Measurements from ENCODE around the gene POLR2F. TPM values are rescaled to one million over a fixed set of nuclear protein-coding genes. Genes with fewer than 3 reads are reported as not detected.

Gene POLR2F
- polyA plus RNA-seq, 1 donor (not counting 4 experiments of a cell fraction or from before 2014, with no cell fraction given) = 119 TPM

DNA sequence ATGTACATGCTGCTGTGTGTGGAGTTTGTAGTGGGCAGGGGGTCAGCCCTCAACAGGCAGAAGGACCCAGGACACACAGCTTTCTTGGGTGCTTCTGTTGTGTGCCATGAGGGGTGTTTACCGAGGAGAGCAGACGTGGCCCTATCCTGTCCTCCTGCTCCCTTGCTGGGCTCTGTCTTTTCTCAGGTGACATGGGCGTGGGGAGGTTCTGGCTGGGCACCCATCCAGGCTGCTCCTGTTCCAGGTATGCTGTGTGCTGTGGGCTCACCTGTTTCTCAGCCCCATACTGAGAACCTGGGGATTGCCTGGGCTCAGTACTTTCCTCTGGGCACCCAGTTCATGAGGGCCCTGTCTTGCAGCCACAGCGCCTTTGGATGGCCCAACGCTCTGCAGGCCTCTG is 24.1 kb upstream of the POLR2F start:
- Histone ChIP-seq H3K4me3 (ENCODE audit: control insufficient read depth in 2 of 3, extremely low read depth in 1 of 3, insufficient read depth in 2 of 3, low read depth in 1 of 3, low read length in 3 of 3) (no peak overlapping the region), H4K20me1 (ENCODE audit: control insufficient read depth, extremely low read depth, insufficient read depth, low read length) (peaks cover 49% of the 10 kb centered on the region), H2AFZ (ENCODE audit: control insufficient read depth, low read length) (no peak overlapping the region), H3K4me2 (ENCODE audit: control insufficient read depth, extremely low read depth, insufficient read depth, low read depth, low read length) (no peak overlapping the region), H3K27me3 (ENCODE audit: control insufficient read depth, extremely low read depth, insufficient read depth, low read length) (no peaks in the 10 kb centered on the region), H3K36me3 (ENCODE audit: control insufficient read depth in 2 of 2, extremely low read depth in 1 of 2, insufficient read depth in 2 of 2, low read length in 2 of 2) (peaks cover 65 to 74% of the 10 kb centered on the region in 2 experiments), H3K9ac (ENCODE audit: control insufficient read depth, extremely low read depth, insufficient read depth, low read length) (no peak overlapping the region), H3K27ac (ENCODE audit: control insufficient read depth, insufficient read depth, low read length) (no peak overlapping the region), H3K9me1 (ENCODE audit: control insufficient read depth, extremely low read depth, insufficient read depth, low read length) (peaks cover 5% of the 10 kb centered on the region), H3K4me1 (ENCODE audit: control insufficient read depth, extremely low read depth, insufficient read depth, low read length) (peaks cover 21% of the 10 kb centered on the region), H3K79me2 (ENCODE audit: control insufficient read depth, insufficient read depth, low read length) (peaks cover 59% of the 10 kb centered on the region), H3K9me3 (ENCODE audit: control insufficient read depth, low read depth, low read length) (no peaks in the 10 kb centered on the region)
- DNase-seq (ENCODE audit: low read depth, low spot score) (no peak), FAIRE-seq (no peak)
- no peak for TF ChIP-seq EZH2 (IDR thresholded peaks at IDR 0.05; ENCODE audit: low read length)
- TF ChIP-seq, protein P1, sequence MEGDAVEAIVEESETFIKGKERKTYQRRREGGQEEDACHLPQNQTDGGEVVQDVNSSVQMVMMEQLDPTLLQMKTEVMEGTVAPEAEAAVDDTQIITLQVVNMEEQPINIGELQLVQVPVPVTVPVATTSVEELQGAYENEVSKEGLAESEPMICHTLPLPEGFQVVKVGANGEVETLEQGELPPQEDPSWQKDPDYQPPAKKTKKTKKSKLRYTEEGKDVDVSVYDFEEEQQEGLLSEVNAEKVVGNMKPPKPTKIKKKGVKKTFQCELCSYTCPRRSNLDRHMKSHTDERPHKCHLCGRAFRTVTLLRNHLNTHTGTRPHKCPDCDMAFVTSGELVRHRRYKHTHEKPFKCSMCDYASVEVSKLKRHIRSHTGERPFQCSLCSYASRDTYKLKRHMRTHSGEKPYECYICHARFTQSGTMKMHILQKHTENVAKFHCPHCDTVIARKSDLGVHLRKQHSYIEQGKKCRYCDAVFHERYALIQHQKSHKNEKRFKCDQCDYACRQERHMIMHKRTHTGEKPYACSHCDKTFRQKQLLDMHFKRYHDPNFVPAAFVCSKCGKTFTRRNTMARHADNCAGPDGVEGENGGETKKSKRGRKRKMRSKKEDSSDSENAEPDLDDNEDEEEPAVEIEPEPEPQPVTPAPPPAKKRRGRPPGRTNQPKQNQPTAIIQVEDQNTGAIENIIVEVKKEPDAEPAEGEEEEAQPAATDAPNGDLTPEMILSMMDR (optimal IDR thresholded peaks at IDR 0.05 in 1 of 3, IDR thresholded peaks at IDR 0.05 in 1 of 3, conservative IDR thresholded peaks at IDR 0.05 in 1 of 3; ENCODE audit: extremely low read depth in 1 of 3, insufficient read depth in 2 of 3, low read length in 3 of 3) = no peak
- dilution Hi-C loops (cut with MboI; ENCODE audit: extremely low pct_ligation_motif_present, low sequenced_read_pairs) = no loop called here

DNA sequence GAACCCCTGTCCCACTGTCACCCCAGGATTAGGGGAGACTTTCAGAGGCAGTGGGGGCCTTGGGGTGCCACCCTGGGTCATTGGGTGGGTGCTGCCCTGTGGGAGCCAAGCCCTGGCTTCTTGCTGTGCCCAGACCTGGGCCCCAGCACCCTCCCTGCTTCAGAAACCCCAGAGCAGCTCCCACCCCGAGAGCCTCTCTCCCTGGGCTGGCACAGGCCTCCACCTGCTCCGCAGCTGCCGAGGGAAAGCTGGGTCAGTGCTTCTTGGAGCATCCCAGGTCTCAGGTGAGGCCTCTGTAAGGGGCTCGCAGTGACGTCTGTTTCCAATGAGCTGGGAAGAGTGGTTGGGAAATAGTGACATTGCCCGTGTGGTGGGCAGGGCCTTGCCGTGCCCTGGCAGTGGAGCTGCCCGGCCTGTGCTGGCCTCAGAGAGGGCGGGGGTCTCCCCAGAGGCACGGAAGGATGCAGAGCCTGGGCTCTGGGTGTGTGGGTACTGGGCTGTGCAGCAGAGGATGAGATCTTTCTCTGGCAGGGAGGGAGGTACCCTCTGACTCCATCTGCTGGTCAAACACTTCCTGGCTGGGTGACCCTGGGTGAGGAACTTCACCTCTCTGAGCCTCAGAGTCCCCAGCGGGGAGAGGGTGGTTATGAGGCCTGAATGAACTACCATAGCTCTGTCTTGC is 23.1 kb upstream of the POLR2F start:
- Histone ChIP-seq H3K4me2 (ENCODE audit: control insufficient read depth, extremely low read depth, insufficient read depth, low read depth, low read length) (no peak overlapping the region), H4K20me1 (ENCODE audit: control insufficient read depth, extremely low read depth, insufficient read depth, low read length) (peaks cover 41% of the 10 kb centered on the region), H3K9me1 (ENCODE audit: control insufficient read depth, extremely low read depth, insufficient read depth, low read length) (peaks cover 5% of the 10 kb centered on the region), H3K27me3 (ENCODE audit: control insufficient read depth, extremely low read depth, insufficient read depth, low read length) (no peaks in the 10 kb centered on the region), H2AFZ (ENCODE audit: control insufficient read depth, low read length) (no peak overlapping the region), H3K4me1 (ENCODE audit: control insufficient read depth, extremely low read depth, insufficient read depth, low read length) (peaks cover 21% of the 10 kb centered on the region), H3K27ac (ENCODE audit: control insufficient read depth, insufficient read depth, low read length) (no peak overlapping the region), H3K36me3 (ENCODE audit: control insufficient read depth in 2 of 2, extremely low read depth in 1 of 2, insufficient read depth in 2 of 2, low read length in 2 of 2) (peaks cover 55 to 64% of the 10 kb centered on the region in 2 experiments), H3K79me2 (ENCODE audit: control insufficient read depth, insufficient read depth, low read length) (peaks cover 49% of the 10 kb centered on the region), H3K9ac (ENCODE audit: control insufficient read depth, extremely low read depth, insufficient read depth, low read length) (no peak overlapping the region), H3K9me3 (ENCODE audit: control insufficient read depth, low read depth, low read length) (no peaks in the 10 kb centered on the region), H3K4me3 (ENCODE audit: control insufficient read depth in 2 of 3, extremely low read depth in 1 of 3, insufficient read depth in 2 of 3, low read depth in 1 of 3, low read length in 3 of 3) (no peak overlapping the region)
- FAIRE-seq = no peak
- dilution Hi-C loops (cut with MboI; ENCODE audit: extremely low pct_ligation_motif_present, low sequenced_read_pairs) = no loop called here
- TF ChIP-seq EZH2 (IDR thresholded peaks at IDR 0.05; ENCODE audit: low read length) = no peak
- TF ChIP-seq, protein P1 (optimal IDR thresholded peaks at IDR 0.05 in 1 of 3, IDR thresholded peaks at IDR 0.05 in 1 of 3, conservative IDR thresholded peaks at IDR 0.05 in 1 of 3; ENCODE audit: extremely low read depth in 1 of 3, insufficient read depth in 2 of 3, low read length in 3 of 3) = peak; percentile 23 to 70 (median 40)
- no peak for DNase-seq (ENCODE audit: low read depth, low spot score)

Data from keratinocyte (primary cell).